HG03432 (cell line): ENCODE data around the gene NLGN1.

Experiments
- ATAC-seq: cut with Tn5 transposase; IDR thresholded peaks from one replicate; pipeline ENCODE4 v1.9.1; 2021; ENCODE audit warnings: mild to moderate bottlenecking, moderate library complexity; ENCODE audit not compliant: unreplicated experiment

Gene NLGN1

GRCh38 chr3:173748105-173748504 lies 350.6 kb downstream of the NLGN1 start:
- no peak for ATAC-seq

DNA sequence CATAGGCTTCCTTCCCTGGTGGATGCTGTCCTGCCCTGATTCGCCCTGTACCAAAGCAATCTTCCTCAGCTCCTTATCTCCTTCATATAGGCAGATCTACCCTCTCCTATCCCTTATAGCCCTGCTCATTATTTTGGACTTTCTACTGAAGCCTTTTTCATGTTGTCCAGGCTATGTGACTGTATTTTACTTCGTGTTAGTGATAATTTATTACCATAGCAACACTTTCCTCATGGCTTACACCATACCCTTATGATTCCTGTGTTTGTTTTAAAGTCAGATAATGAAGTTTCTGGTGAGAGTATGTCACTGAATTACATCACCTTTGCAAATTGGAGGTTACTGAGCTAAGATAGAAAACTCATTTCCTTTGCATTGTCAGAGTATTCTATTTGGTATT lies 352.6 kb downstream of the NLGN1 start:
- no peak for ATAC-seq

DNA sequence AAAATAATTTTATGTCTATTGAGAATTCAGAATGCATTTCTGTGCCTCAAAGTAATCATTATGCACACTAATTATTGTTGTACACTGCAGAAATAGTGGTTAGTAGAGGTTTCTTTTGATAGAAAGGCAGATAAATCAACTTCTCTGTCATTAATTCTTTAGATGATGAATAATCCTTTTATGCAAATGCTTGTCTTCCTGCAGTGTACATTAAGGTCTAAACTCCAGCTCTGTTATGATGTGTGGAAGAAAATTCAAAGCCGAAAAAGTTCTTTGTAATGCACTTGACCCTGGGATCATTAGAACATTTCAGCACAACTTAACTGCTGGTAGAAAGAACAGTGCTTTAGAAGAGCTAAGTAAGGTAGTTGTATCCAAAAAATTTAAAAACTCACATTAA lies 353.0 kb downstream of the NLGN1 start:
- no peak for ATAC-seq

DNA sequence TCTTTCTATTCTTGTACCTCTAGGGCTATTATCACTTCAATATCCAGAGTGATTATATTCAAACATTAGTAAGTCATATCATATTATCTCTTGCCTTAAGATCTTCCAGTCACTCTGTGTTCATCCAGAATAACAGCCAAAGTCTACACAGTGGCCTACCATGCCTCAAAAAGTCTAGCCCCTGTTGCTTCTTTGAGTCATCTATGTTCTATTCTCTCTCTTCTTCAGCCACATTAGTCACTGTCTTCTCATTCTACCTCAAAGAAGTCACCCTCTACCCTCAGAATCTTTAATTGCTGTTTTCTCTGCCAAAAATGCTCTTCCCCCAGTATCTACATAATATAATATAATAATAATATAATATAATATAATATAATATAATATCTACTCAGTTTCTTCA lies 356.0 kb downstream of the NLGN1 start:
- ATAC-seq, result no peak

DNA sequence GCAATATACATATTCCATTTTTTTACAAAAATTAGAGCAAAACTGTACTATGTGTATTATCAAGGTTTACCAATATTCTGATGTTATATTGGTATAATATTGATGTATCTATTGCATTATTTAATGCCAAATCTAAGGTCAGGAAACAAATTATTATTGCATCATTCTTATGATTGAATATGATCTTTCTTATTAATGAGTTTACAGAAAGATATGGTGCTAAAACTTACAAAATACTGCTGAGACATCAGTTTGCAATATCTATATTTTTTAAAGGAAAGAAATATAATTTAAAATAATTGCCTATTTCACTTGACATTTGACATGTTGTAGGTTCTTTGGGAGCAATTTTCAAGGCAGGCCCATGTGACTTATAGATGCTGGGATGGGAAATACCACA lies 357.6 kb downstream of the NLGN1 start:
- ATAC-seq, result no peak

DNA sequence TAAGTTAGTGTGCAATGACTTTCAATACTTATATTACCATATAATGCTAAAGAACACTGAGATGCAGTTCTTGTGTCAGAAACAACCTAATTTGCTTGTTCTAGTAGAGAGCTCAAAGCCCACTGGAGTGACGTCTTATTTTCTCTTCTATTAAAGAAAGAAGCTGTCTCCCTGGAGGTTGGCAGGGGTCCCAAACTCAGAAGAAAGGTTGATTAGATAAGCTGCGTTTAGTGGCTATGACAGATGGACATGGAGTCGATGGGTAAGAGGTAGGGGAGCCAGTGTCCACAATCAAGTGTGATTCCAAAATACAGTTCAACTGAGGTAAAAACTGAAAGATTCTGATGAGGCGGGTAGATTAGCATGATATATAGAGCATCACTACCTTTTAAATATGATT lies 363.6 kb downstream of the NLGN1 start:
- ATAC-seq, result no peak

DNA sequence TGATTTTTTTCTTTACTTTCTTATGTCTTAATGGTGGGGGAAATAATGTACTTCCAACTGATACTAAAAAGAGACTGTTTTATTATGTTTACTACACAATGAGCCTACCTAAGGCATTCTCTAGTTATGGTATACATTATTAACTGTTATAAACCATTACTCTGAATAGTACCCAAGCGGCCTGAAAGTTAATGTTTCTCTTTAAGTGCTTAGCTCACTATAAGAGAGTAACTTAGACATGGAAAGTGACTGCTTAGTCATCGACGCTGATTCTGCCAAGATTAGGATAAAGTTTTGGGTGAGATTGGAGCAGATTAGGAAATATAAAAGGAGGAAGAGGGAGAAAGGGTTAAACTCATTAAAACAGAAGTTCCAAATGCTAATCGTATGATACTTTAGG lies 365.0 kb downstream of the NLGN1 start:
- no peak for ATAC-seq

- no peak for ATAC-seq
These were observed 372.5 kb downstream of the NLGN1 start for GRCh38 chr3:173770011-173770410.

- no peak for ATAC-seq
These were observed 373.4 kb downstream of the NLGN1 start for GRCh38 chr3:173770796-173771573.

GRCh38 chr3:173773800-173774199 lies 376.3 kb downstream of the NLGN1 start:
- ATAC-seq, result no peak

- ATAC-seq, result no peak
These were observed 376.8 kb downstream of the NLGN1 start for GRCh38 chr3:173774294-173774693.

- ATAC-seq, result no peak
These were observed 380.7 kb downstream of the NLGN1 start for GRCh38 chr3:173778251-173778650.

DNA sequence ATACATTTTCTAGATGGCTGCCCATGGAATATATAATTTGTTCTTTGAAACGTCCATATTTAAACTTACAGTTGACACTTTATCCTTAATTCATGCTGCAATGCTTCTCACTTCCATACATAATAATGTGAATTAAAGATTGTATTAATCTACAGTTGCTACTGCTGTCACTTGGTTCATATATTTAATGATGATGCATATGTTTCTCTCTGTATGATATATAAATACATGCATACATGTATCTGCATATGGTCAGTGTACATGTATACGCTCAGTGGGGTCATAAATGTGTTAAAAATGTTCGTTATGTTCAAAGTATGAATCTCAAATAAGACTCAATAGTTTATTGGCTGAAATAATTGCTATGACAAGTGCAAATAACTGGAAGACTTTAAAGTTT lies 382.5 kb downstream of the NLGN1 start:
- no peak for ATAC-seq

DNA sequence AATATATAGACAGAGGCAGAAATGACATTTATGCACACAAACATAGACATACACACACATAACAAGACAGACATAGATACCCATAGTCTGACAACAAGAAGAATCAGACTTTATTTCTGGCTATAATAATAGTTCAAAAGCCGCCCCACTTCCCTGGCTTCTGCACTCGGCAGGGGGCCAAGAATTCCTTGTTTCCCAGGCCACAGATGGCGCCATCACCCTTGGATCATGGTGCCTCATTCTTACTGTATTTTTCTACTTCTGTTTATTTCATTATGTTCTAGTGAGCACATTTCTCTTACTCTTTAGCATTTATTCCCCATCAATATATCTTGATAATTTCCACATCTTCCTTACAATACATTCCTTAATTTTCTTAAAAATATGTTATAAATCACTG lies 387.5 kb downstream of the NLGN1 start:
- no peak for ATAC-seq

GRCh38 chr3:173789530-173790162 lies 392.1 kb downstream of the NLGN1 start:
- ATAC-seq, result no peak

- ATAC-seq, result no peak
These were observed 396.4 kb downstream of the NLGN1 start for GRCh38 chr3:173793963-173794362.

GRCh38 chr3:173796405-173796804 lies 398.9 kb downstream of the NLGN1 start:
- no peak for ATAC-seq

DNA sequence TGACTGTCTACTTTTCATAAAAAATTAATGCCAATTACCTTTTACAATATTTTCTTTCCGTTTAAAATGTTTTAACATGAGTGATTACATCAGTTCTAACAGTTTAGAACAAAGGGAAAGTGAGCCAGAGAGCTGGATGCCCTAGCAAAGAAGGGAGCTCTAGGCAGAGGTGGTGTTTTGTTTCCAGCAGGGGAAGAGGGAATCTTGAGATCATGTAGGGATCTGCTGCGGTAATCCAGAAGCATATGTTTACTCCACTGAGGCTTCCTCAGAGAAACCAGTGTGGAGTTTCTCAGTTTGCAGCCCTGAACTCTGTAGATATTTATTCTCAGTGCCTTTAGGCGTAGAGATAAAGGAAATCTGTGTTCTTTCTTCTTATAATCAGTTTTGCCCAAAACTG lies 399.3 kb downstream of the NLGN1 start:
- ATAC-seq, result no peak

GRCh38 chr3:173799060-173799816 lies 401.7 kb downstream of the NLGN1 start:
- no peak for ATAC-seq

DNA sequence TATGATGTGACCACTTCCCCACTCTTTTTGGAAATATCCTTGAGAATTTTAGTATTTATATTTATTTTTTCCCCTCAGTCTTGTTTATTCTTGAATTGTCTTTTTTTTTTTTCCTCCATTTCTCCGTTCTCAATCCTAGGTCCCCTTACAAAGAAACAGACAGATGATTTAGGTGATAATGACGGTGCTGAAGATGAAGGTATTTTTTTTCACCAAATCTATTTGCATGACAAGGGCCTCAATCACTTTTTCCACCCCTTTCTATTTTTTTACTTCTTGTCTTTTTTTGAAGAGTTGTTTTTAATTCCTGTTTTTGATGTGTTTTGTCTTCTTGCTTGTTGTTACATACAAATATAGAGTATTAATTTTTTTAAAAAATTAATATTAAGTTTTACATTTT lies 402.6 kb downstream of the NLGN1 start:
- ATAC-seq, result no peak

DNA sequence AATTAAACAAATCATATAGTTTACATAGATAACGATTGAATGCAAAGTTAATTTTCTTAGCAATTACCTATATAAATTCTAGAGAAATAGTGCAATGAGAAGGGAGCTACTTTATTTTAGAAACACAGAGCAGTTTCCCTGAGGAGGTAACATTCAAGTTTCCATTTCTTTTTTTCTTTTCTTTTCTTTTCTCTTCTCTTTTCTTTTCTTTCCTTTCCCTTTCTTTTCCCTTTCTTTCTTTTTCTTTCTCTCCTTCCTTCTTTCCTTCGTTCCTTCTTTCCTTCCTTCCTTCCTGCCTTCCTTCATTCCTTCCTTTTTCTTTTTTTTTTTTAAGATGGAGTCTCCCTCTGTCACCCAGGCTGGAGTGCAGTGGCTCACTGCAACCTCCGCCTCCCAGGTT lies 417.3 kb downstream of the NLGN1 start:
- ATAC-seq, result no peak

GRCh38 chr3:173819368-173819767 lies 421.8 kb downstream of the NLGN1 start:
- ATAC-seq, result no peak
